ENCODE results near the gene RSF1.
"Not testable (repeated sequence)": the region's sequence is repeated elsewhere in the genome, so short reads cannot be mapped to it uniquely, and the experiment has no call there.

RSF1 gene

GRCh38 chr11:77665240-77665965 lies 155.1 kb downstream of the RSF1 start:
- no peak for FAIRE-seq

DNA sequence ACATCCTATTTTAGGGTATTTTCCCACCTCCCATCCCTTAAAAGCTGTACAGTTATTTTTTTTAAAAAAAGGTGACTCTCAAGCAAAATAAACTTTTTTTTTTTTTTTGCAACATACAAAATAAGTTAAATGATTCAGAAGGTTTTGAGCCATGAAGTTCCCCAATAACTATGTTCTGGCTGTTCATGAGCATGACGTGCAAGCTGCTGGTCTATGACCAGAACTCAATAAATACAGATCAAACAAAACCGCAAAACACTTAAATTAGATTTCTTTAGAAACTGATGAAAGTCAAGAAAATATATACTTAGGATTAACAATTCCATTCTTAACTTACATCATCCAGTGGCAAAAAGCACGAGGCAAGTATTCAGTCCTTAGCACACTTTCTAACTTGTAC lies 158.9 kb downstream of the RSF1 start:
- FAIRE-seq = no peak

GRCh38 chr11:77660947-77661346 lies 159.6 kb downstream of the RSF1 start:
- FAIRE-seq = no peak

- peak; percentile 78 for FAIRE-seq
These were observed 162.1 kb downstream of the RSF1 start for GRCh38 chr11:77658213-77659013.

GRCh38 chr11:77656362-77656761 lies 164.2 kb downstream of the RSF1 start:
- FAIRE-seq = no peak

DNA sequence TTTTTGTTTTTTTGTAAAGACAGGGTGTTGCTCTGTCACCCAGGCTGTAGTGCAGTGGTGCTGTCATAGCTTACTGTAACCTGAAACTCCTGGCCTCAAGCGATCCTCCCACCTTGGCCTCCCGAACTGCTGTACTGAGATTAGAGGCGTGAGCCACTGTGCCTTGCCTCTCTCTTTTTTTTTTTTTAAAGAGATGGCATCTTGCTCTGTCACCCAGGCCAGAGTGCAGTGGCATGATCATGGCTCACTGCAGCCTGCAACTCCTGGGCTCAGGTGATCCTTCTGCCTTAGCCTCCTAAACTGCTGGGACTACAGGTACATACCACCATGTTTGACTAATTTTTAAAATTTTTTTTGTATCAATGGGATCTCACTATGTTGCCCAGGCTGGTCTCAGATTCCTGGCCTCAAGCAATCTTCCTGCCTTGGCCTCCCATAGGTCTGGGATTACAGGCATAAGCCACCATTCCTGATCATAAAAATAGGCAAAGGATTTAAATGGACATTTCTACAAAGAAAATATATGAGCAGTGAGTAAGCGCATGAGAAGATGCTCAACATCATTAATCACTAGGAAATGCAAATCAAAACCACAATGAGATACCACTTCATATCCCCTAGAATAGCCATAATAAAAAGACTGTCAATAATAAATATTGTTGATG lies 165.6 kb downstream of the RSF1 start:
- no peak for FAIRE-seq

- FAIRE-seq = no peak
These were observed 170.4 kb downstream of the RSF1 start for GRCh38 chr11:77650123-77650522.

- FAIRE-seq = no peak
These were observed 172.7 kb downstream of the RSF1 start for GRCh38 chr11:77647654-77648305.

GRCh38 chr11:77644887-77645286 lies 175.6 kb downstream of the RSF1 start:
- no peak for FAIRE-seq

GRCh38 chr11:77642228-77642627 lies 178.3 kb downstream of the RSF1 start:
- FAIRE-seq = no peak

- FAIRE-seq = no peak
These were observed 183.0 kb downstream of the RSF1 start, which contains the start of gene CLNS1A for GRCh38 chr11:77637345-77638165. TSS of gene CLNS1A (minus strand) at chr11:77637794. CDS start at chr11:77637714, 80 bp downstream.

GRCh38 chr11:77636731-77637344 lies 183.7 kb downstream of the RSF1 start:
- no peak for FAIRE-seq

DNA sequence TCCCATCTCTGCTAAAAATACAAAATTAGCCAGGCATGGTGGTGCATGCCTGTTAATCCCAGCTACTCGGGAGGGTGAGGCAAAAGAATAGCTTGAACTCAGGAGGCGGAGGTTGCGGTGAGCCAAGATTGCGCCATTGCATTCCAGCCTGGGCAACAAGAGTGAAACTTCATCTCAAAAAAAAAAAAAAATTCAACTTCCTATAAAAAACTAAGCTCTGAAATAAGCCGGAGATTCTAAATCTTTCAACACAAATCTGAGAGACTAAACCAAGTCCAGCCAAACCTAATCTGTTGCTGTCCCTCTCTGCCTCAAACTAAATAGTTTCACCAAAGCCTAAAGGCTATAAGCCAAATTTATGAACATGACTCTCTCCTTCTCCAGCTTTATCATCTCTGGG lies 186.6 kb downstream of the RSF1 start:
- FAIRE-seq = not testable (repeated sequence)

DNA sequence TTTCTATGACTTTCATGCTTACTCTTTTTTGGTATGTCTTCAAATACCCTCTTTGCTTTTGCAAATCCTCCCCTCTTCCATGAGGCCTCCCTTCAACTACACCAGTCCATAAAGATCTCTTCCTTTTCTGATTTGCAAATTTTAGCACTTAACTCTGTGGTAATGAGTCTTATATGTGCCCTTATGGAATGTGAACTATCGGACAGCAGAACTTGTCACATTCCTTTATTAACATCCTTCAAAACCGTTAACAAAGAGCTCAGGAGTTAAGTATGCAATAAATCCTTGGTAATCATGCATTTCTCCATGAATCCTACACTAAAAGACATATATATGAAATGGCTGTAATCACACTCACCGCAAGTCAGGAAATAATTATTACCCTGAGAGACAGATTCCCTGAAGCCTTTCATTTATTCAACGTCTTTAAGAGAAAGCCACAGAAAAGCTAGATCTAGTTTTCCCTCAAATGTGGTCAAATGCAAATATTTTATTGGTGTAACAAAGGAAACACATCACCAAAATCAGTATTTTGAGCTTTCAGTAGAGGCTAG lies 190.3 kb downstream of the RSF1 start:
- no peak for FAIRE-seq

DNA sequence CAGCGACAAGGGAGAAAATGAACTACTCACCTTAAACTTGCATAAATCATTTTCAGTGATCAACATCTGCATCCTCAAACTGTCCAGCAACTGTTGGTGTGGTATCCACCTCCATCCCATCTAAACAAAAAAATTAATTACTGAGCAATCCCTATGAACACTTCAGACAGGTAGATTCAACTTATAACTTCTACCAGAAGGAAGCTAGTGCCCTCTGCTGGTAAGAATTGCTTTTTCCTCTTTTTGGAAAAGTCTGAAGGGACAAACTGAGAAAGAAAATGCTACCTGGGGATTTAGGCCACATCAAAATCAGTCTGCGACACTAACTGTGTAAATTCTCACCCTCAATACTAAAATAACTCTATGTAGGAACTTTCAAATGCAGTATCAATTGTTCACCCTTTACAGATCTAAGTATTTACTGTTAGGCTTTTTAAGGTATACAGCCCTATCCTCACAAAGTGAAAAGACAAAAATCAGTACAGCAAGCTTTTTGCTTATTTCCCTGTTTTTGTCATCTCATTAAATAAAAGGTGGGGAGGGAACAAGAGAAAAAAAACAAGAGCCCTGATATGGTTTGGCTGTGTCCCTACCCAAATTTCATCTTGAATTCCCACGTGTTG lies 200.8 kb downstream of the RSF1 start:
- FAIRE-seq = no peak

GRCh38 chr11:77617892-77618291 lies 202.6 kb downstream of the RSF1 start:
- no peak for FAIRE-seq

DNA sequence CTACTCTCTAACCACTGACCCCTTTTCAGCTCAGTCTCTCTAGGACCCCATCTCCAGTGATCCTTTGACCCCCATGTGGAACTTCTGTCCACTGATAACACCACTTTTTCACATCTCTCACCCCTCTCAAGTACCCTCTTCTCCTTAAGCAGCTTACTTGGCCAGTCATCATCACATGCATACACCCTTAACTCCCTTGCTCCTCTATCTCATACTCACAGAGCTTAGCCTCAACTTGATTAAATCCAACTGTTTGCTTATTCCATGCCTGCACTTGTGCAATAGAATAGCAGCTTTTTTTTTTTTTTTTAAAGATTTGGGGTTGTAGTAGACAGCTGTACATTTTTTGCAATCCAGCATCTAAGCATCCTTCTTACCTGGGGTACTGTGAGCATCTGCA lies 208.6 kb downstream of the RSF1 start:
- no peak for FAIRE-seq

Measured in endometrium (tissue), 2 donors.